GM12878 (cell line): ENCODE data around the gene PRKCQ. TPM values are rescaled to one million over a fixed set of nuclear protein-coding genes. Genes with fewer than 3 reads are reported as not detected.

Source experiments
- ATAC-seq: fragments of 200-7000 bp; cut with Tn5 transposase; 3 replicates; pipeline ENCODE4 v1.9.1; 2020; ENCODE audit warnings: mild to moderate bottlenecking, moderate library complexity
- BruUV-seq: library from RNA; stranded (reverse); fragments of 400-500 nt; replicated peaks from 2 replicates; lab custom pipeline; 2021; lab: Mats Ljungman, UMichigan
- CTCF ChIA-PET: fragments of 300-600 bp; sonication (Branson Sonifier 250); formaldehyde crosslinking; extraction: SDS; loops from one replicate; lab custom pipeline; 2021; ENCODE audit warnings: inconsistent platforms; lab: Yijun Ruan, JAX
- POLR2A ChIA-PET: fragments of 350-600 bp; formaldehyde crosslinking; extraction: SDS; loops from one replicate; lab custom pipeline; 2021; ENCODE audit warnings: inconsistent platforms; lab: Charles Lee
- RAD21 ChIA-PET: fragments of 300-600 bp; sonication (Branson Sonifier 250); formaldehyde crosslinking; loops from one replicate; lab custom pipeline; 2023; ENCODE audit warnings: antibody characterized with exemption; ENCODE audit not compliant: unreplicated experiment; lab: Charles Lee
- SMC1A ChIA-PET: fragments of 300-600 bp; sonication (Branson Sonifier 250); formaldehyde crosslinking; loops from one replicate; lab custom pipeline; 2023; ENCODE audit not compliant: unreplicated experiment, uncharacterized antibody; lab: Charles Lee
- DNase-seq: peaks from one replicate; pipeline ENCODE4 v3.0.0-alpha.2; 2011; ENCODE audit warnings: low read depth, low spot score
- FAIRE-seq: peaks from 3 replicates; lab custom pipeline; 2011; peaks lifted over from hg19 to GRCh38; lab: Jason Lieb, UNC
- H2AFZ ChIP-seq: 2 replicates; pipeline ENCODE4 v1.6.0; 2011; ENCODE audit warnings: low read depth, low read length, control low read depth; ENCODE audit not compliant: control insufficient read depth
- H3K27ac ChIP-seq: 2 replicates; pipeline ENCODE4 v1.5.1; 2011; ENCODE audit warnings: control low read depth; ENCODE audit not compliant: control insufficient read depth, insufficient read depth
- H3K27me3 ChIP-seq, 2 experiments: replicated peaks in 1 of 2; 2 replicates each; pipeline versions ENCODE4 v1.6.0 to v1.6.1; 2011; ENCODE audit warnings: low read length in 1 of 2; ENCODE audit not compliant: control insufficient read depth in 2 of 2, insufficient read depth in 2 of 2
- H3K36me3 ChIP-seq, 2 experiments: 2 replicates each; pipeline ENCODE4 v1.5.1; 2011; ENCODE audit warnings: low read length in 1 of 2; ENCODE audit not compliant: control insufficient read depth in 2 of 2, insufficient read depth in 2 of 2
- H3K4me1 ChIP-seq: 2 replicates; pipeline ENCODE4 v1.6.1; 2011; ENCODE audit warnings: mild to moderate bottlenecking, low read length, moderate library complexity, mixed read lengths; ENCODE audit not compliant: control insufficient read depth, insufficient read depth
- H3K4me2 ChIP-seq: 2 replicates; pipeline ENCODE4 v1.6.0; 2011; ENCODE audit warnings: control low read depth; ENCODE audit not compliant: control insufficient read depth, insufficient read depth
- H3K4me3 ChIP-seq: fragments of 200-600 bp; sonication (generic); 2 replicates; pipeline ENCODE4 v1.5.1; 2016
- H3K79me2 ChIP-seq: 2 replicates; pipeline ENCODE4 v1.6.0; 2011; ENCODE audit warnings: low read length; ENCODE audit not compliant: control insufficient read depth, insufficient read depth
- H3K9ac ChIP-seq: 2 replicates; pipeline ENCODE4 v1.8.0; 2011; ENCODE audit warnings: low read length, control low read depth, mixed read lengths; ENCODE audit not compliant: control insufficient read depth, insufficient read depth
- H3K9me3 ChIP-seq: replicated peaks from 3 replicates; pipeline ENCODE4 v1.5.1; 2011; ENCODE audit warnings: mild to moderate bottlenecking, low read length; ENCODE audit not compliant: control insufficient read depth, insufficient read depth
- H4K20me1 ChIP-seq: 2 replicates; pipeline ENCODE4 v1.6.0; 2011; ENCODE audit not compliant: control insufficient read depth, insufficient read depth
- BHLHE40 ChIP-seq, 2 experiments: fragments of 450-650 bp in 1 of 2; IDR thresholded peaks; 2 replicates each; pipeline ENCODE4 v1.6.1; 2011 to 2017; ENCODE audit warnings: low read depth in 2 of 2, borderline replicate concordance in 1 of 2, improper control_type of control experiment in 1 of 2, low read length in 1 of 2, mild to moderate bottlenecking in 1 of 2
- CREM ChIP-seq: IDR thresholded peaks from 2 replicates; pipeline ENCODE4 v1.6.1; 2014; ENCODE audit warnings: antibody characterized with exemption, low read depth
- ESRRA ChIP-seq: IDR thresholded peaks from 2 replicates; pipeline ENCODE4 v1.6.1; 2012; ENCODE audit warnings: mild to moderate bottlenecking, low read length, improper control_type of control experiment
- MEF2A ChIP-seq: IDR thresholded peaks from 2 replicates; pipeline ENCODE4 v1.6.1; 2011; ENCODE audit warnings: low read depth, mild to moderate bottlenecking, low read length, moderate library complexity; ENCODE audit not compliant: insufficient read depth
- NFXL1 ChIP-seq: fragments of 450-650 bp; IDR thresholded peaks from 2 replicates; pipeline ENCODE4 v1.6.1; 2017; ENCODE audit warnings: antibody characterized with exemption, mild to moderate bottlenecking, borderline replicate concordance
- PKNOX1 ChIP-seq: fragments of 450-650 bp; IDR thresholded peaks from 2 replicates; pipeline ENCODE4 v1.6.1; 2016; ENCODE audit warnings: mild to moderate bottlenecking
- POU2F2 ChIP-seq: IDR thresholded peaks from 3 replicates; pipeline ENCODE4 v1.6.1; 2011; ENCODE audit warnings: low read depth, mild to moderate bottlenecking, low read length, borderline replicate concordance
- RELA ChIP-seq: fragments of 450-650 bp; IDR thresholded peaks from 2 replicates; pipeline ENCODE4 v1.8.0; 2014; ENCODE audit warnings: borderline replicate concordance; ENCODE audit not compliant: partially characterized antibody
- YY1 ChIP-seq: IDR thresholded peaks from 2 replicates; pipeline ENCODE4 v1.6.1; 2011; ENCODE audit warnings: low read depth, mild to moderate bottlenecking, low read length
- WGBS: methylation state at CpG from one replicate; pipeline ENCODE4 v1.1.6; 2016; ENCODE audit warnings: low lambda C conversion rate; ENCODE audit not compliant: insufficient replicate concordance, insufficient coverage; ENCODE audit errors: missing lambda C conversion rate; 5-methylcytosine and 5-hydroxymethylcytosine counted together
- in situ Hi-C: fragments of 300-500 bp; cut with MboI; formaldehyde crosslinking; loops from 9 replicates; pipeline ENCODE4 v1.14.3; 2018; ENCODE audit warnings: mixed read lengths
- intact Hi-C: fragments of 100-400 bp; cut with micrococcal nuclease; formaldehyde crosslinking; loops from one replicate; pipeline ENCODE4 v1.14.2; 2022; ENCODE audit not compliant: unreplicated experiment
- polyA plus RNA-seq, 11 experiments: library from polyadenylated mRNA; depleted of rRNA in 4 of 11; unstranded in 6 of 11; stranded (reverse) in 5 of 11; fragments of >200 nt; fragmentation: Nextera tagmentation in 4 of 11; fragmentation: Illumina TruSeq in 1 of 11; extraction: Ambion mirVana in 4 of 11; extraction: Trizol in 1 of 11; gene quantifications; 1 replicate in 1 of 11; 2 replicates in 10 of 11; pipeline versions ENCODE4 v1.2.1 to v1.2.3, GENCODE V29; 2011 to 2016; ENCODE audit warnings: inconsistent platforms in 2 of 11, missing spikeins in 2 of 11, low read depth in 1 of 11
- total RNA-seq, 4 experiments: library from RNA; depleted of rRNA in 3 of 4; stranded (reverse); fragments of >200 nt in 3 of 4; fragmentation: Illumina TruSeq in 1 of 4; extraction: Trizol in 1 of 4; gene quantifications; 2 replicates each; pipeline versions ENCODE4 v1.2.1 to v1.2.3, GENCODE V29; 2013 to 2021
- TF ChIP-seq, protein P1 (sequence below): fragments of 450-650 bp; IDR thresholded peaks from 2 replicates; pipeline ENCODE4 v1.6.1; 2017; ENCODE audit warnings: mild to moderate bottlenecking, low read depth, inconsistent platforms; ENCODE audit not compliant: poor library complexity, severe bottlenecking

The PRKCQ gene
- total and polyA plus RNA-seq, 10 of the 15 experiments (the other 5 are each of a cell fraction or from before 2014, with no cell fraction given), result 0.26 to 8.9 (median 0.98) TPM

DNA sequence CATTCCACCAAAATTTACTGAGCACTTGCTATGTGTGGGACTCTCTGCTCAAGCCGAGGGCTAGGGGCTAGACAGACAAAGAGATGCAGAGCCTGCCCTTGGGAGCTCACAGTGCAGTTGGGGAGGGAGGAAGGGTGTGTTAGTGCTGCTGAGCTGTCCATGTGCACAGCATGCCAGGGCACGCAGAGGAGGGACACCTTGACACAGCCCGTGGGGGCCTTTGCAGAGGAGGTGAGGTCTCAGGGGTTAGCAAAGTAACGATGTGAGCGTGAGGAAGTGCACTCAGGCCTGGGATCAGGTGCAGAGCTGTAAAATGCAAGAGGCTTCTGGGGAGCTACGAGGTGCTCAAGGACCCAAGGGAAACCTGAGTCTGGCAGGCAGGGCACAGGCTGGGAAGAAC, 16.3 kb downstream of the PRKCQ start:
- no peaks in the 10 kb centered on the region for H3K4me1 ChIP-seq
- intact Hi-C loops, result no loop called here
- BruUV-seq, result no TSS peak

DNA sequence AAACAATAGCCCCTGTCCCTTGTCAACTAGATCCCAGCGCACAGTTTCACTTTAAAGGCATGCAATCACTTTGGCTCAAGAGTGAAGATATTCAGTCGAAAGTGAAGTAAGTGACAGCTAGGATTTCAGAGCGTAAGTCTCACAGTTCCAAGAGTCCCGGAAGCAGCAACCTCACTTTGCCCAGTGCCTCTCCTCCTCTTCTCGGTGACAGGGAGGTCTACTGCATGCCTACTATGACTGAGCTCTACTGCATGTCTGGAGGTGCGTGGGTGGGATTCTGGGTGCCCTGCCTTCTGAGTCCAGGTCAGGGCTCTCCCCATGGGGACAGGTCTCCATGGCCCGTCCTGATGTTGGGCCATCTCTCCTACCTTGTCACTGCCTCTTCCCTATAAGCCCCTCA, 17.0 kb downstream of the PRKCQ start:
- in situ Hi-C loops, result no loop called here
- no peak for FAIRE-seq

More for the DNA sequence above, 16.3 kb downstream of the PRKCQ start:
- CTCF ChIA-PET, result interaction anchor here (1.2 to 3.9 kb wide), 9 partner anchors 8 to 162 kb away, joined by 3 to 21 read pairs (median 3); no protein-coding TSS in a partner anchor
- Histone ChIP-seq H3K9ac (no peak overlapping the region), H3K9me3 (no peaks in the 10 kb centered on the region), H4K20me1 (no peaks in the 10 kb centered on the region), H2AFZ (no peak overlapping the region), H3K27ac (no peak overlapping the region), H3K4me2 (no peak overlapping the region), H3K36me3 (no peaks in the 10 kb centered on the region), H3K79me2 (no peaks in the 10 kb centered on the region)
- SMC1A ChIA-PET, result interaction anchor here (0.8 to 6.4 kb wide), 15 partner anchors 7 to 117 kb away, joined by 3 to 40 read pairs (median 7); partner anchors contain the start of gene PRKCQ
- ATAC-seq, result peak; percentile 56
- in situ Hi-C loops, result no loop called here
- POLR2A ChIA-PET, result interaction anchor here (0.8 to 1.7 kb wide), 3 partner anchors 8 to 15 kb away, joined by 3 to 4 read pairs (median 4); no protein-coding TSS in a partner anchor
- RAD21 ChIA-PET, result interaction anchor here (0.9 to 2.9 kb wide), 11 partner anchors 9 to 98 kb away, joined by 3 to 14 read pairs (median 5); no protein-coding TSS in a partner anchor
- WGBS, result 4% methylated on average over 6 of the region's 6 CpGs
- TF ChIP-seq RELA (no peak), CREM (no peak), BHLHE40 (IDR thresholded peaks at IDR 0.05; ENCODE audit: borderline replicate concordance in 1 of 2, low read depth in 2 of 2, low read length in 1 of 2) (peak in 1 of 2 experiments; percentile 19; a peak in 1 of 4 replicates), YY1 (no peak), NFXL1 (no peak)
- TF ChIP-seq, all 136 proteins: peak for 1
- DNase-seq (no peak), FAIRE-seq (no peak)
- no peak overlapping the region for H3K4me3 ChIP-seq
- peaks cover 0 to 6% of the 10 kb centered on the region in 2 experiments; a peak in 3 of 4 replicates for H3K27me3 ChIP-seq

More for the DNA sequence above, 17.0 kb downstream of the PRKCQ start:
- H3K27me3 ChIP-seq, result peaks cover 0 to 6% of the 10 kb centered on the region in 2 experiments; a peak in 3 of 4 replicates
- BruUV-seq, result no TSS peak
- H3K27ac ChIP-seq, result no peak overlapping the region
- no peaks in the 10 kb centered on the region for H3K4me1 ChIP-seq
- CTCF ChIA-PET, result interaction anchor here (0.6 to 3.9 kb wide), 12 partner anchors 8 to 118 kb away, joined by 3 to 21 read pairs (median 3); no protein-coding TSS in a partner anchor
- ATAC-seq, result peak; percentile 65
- no peaks in the 10 kb centered on the region for H3K9me3 ChIP-seq
- TF ChIP-seq POU2F2, result no peak
- no peak for TF ChIP-seq MEF2A
- TF ChIP-seq ESRRA, result no peak
- TF ChIP-seq, protein P1, sequence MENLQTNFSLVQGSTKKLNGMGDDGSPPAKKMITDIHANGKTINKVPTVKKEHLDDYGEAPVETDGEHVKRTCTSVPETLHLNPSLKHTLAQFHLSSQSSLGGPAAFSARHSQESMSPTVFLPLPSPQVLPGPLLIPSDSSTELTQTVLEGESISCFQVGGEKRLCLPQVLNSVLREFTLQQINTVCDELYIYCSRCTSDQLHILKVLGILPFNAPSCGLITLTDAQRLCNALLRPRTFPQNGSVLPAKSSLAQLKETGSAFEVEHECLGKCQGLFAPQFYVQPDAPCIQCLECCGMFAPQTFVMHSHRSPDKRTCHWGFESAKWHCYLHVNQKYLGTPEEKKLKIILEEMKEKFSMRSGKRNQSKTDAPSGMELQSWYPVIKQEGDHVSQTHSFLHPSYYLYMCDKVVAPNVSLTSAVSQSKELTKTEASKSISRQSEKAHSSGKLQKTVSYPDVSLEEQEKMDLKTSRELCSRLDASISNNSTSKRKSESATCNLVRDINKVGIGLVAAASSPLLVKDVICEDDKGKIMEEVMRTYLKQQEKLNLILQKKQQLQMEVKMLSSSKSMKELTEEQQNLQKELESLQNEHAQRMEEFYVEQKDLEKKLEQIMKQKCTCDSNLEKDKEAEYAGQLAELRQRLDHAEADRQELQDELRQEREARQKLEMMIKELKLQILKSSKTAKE, result no peak
- peak; percentile 31; the same call in 1 of the 2 replicates for TF ChIP-seq PKNOX1
- TF ChIP-seq, all 136 proteins: peak for 1
- POLR2A ChIA-PET, result interaction anchor here (0.7 to 2.2 kb wide), 4 partner anchors 9 to 25 kb away, joined by 3 to 6 read pairs (median 4); no protein-coding TSS in a partner anchor
- Histone ChIP-seq H3K79me2 (no peaks in the 10 kb centered on the region), H4K20me1 (no peaks in the 10 kb centered on the region), H2AFZ (no peak overlapping the region), H3K36me3 (no peaks in the 10 kb centered on the region), H3K9ac (no peak overlapping the region), H3K4me2 (no peak overlapping the region), H3K4me3 (no peak overlapping the region)
- no peak for DNase-seq
- intact Hi-C loops, result no loop called here
- SMC1A ChIA-PET, result interaction anchor here (0.6 to 3.6 kb wide), 17 partner anchors 9 to 116 kb away, joined by 3 to 18 read pairs (median 4); partner anchors contain the start of gene PRKCQ
- RAD21 ChIA-PET, result interaction anchor here (0.7 to 2.9 kb wide), 13 partner anchors 9 to 97 kb away, joined by 3 to 14 read pairs (median 5); no protein-coding TSS in a partner anchor
- 17% methylated on average over 7 of the region's 7 CpGs for WGBS
